HG03442 (cell line): ENCODE results near the gene CDH9.

Experiments
- ATAC-seq: cut with Tn5 transposase; IDR thresholded peaks from one replicate; pipeline ENCODE4 v1.9.1; 2021; ENCODE audit warnings: mild to moderate bottlenecking, moderate library complexity; ENCODE audit not compliant: unreplicated experiment

Gene CDH9

GRCh38 chr5:26843677-26844076 lies 194.7 kb downstream of the CDH9 start:
- ATAC-seq = no peak

GRCh38 chr5:26833596-26833995 lies 204.8 kb downstream of the CDH9 start:
- no peak for ATAC-seq
